Large intestine (tissue), 3 donors: Measurements from ENCODE around the gene LTBP4. TPM values are rescaled to one million over a fixed set of nuclear protein-coding genes. Genes with fewer than 3 reads are reported as not detected.
"Not testable (repeated sequence)": the region's sequence is repeated elsewhere in the genome, so short reads cannot be mapped to it uniquely, and the experiment has no call there.

Experiments used
- DNase-seq, 2 donors: peaks; one replicate each; pipeline versions ENCODE4 v3.0.0 to v3.0.0-alpha.2; 2013
- H3K27ac ChIP-seq: one replicate; pipeline ENCODE4 v1.5.1; 2013; ENCODE audit warnings: low read length
- H3K27me3 ChIP-seq: 2 replicates; pipeline ENCODE4 v1.6.1; 2013; ENCODE audit warnings: low read length; ENCODE audit not compliant: control insufficient read depth, insufficient read depth
- H3K36me3 ChIP-seq: 2 replicates; pipeline ENCODE4 v1.6.1; 2013; ENCODE audit warnings: low read length; ENCODE audit not compliant: control insufficient read depth, insufficient read depth
- H3K4me1 ChIP-seq: one replicate; pipeline ENCODE4 v1.6.1; 2013; ENCODE audit warnings: low read length; ENCODE audit not compliant: control insufficient read depth, insufficient read depth
- H3K4me3 ChIP-seq: one replicate; pipeline ENCODE4 v1.5.1; 2013; ENCODE audit warnings: low read length
- H3K9me3 ChIP-seq: one replicate; pipeline ENCODE4 v1.6.1; 2013; ENCODE audit warnings: mild to moderate bottlenecking, low read depth, low read length, moderate library complexity; ENCODE audit not compliant: control insufficient read depth
- WGBS: methylation state at CpG from one replicate; pipeline ENCODE4 v1.1.5; 2013; ENCODE audit warnings: low lambda C conversion rate; ENCODE audit not compliant: insufficient coverage; 5-methylcytosine and 5-hydroxymethylcytosine counted together
- polyA plus RNA-seq: library from polyadenylated mRNA; unstranded; fragments of 120-200 nt; gene quantifications from one replicate; pipeline ENCODE4 v1.2.1, GENCODE V29; 2013

LTBP4 gene
- polyA plus RNA-seq, 1 donor: 223 TPM

GRCh38 chr19:40561947-40562346, 39.2 kb upstream of the LTBP4 start:
- Histone ChIP-seq H3K27ac (no peak overlapping the region), H3K4me3 (no peak overlapping the region), H3K36me3 (no peaks in the 10 kb centered on the region), H3K4me1 (no peaks in the 10 kb centered on the region), H3K9me3 (no peaks in the 10 kb centered on the region), H3K27me3 (peaks cover 43% of the 10 kb centered on the region)
- no peak for DNase-seq
- WGBS: no CpG with 5 or more reads among the region's 4 CpGs

DNA sequence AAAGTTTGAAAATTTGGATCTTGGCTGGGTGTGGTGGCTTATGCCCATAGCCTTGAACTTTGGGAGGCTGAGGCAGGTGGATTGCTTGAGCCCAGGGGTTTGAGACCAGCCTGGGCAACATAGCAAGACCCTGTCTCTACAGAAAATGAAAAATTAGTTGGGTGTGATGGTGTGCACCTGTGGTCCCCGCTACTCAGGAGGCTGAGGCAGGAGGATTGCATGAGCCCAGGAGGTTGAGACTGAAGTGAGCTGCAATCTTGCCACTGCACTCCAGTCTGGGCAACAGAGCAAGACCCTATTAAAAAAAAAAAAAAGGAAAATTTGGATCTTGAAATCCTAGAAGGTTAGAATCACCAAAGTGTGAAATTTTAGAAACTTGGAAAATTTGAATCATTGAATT, 36.6 kb upstream of the LTBP4 start:
- no CpG with 5 or more reads among the region's 1 CpG for WGBS
- not testable (repeated sequence) for H3K36me3 ChIP-seq, H3K4me3 ChIP-seq, DNase-seq, H3K4me1 ChIP-seq, H3K27ac ChIP-seq, H3K9me3 ChIP-seq
- peaks cover 66% of the 10 kb centered on the region for H3K27me3 ChIP-seq

DNA sequence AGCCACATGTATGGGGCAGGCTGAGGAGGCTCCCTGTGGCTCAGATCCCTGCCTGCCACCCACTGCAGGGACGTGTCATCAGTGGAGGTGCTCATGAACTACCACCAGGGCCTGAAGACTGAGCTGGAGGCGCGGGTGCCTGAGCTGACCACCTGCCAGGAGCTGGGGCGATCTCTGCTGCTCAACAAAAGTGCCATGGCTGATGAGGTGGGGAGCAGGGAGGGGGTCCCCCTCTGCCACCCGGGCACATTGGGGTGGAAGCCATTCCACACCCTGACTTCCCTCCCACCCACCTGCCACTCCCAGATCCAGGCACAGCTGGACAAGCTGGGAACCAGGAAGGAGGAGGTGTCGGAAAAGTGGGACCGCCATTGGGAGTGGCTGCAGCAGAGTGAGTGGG, 35.8 kb upstream of the LTBP4 start:
- Histone ChIP-seq H3K36me3 (no peaks in the 10 kb centered on the region), H3K4me3 (no peak overlapping the region), H3K27me3 (peaks cover 61% of the 10 kb centered on the region), H3K27ac (no peak overlapping the region), H3K9me3 (peaks cover 7% of the 10 kb centered on the region), H3K4me1 (peaks cover 6% of the 10 kb centered on the region)
- no CpG with 5 or more reads among the region's 7 CpGs for WGBS
- DNase-seq: no peak

DNA sequence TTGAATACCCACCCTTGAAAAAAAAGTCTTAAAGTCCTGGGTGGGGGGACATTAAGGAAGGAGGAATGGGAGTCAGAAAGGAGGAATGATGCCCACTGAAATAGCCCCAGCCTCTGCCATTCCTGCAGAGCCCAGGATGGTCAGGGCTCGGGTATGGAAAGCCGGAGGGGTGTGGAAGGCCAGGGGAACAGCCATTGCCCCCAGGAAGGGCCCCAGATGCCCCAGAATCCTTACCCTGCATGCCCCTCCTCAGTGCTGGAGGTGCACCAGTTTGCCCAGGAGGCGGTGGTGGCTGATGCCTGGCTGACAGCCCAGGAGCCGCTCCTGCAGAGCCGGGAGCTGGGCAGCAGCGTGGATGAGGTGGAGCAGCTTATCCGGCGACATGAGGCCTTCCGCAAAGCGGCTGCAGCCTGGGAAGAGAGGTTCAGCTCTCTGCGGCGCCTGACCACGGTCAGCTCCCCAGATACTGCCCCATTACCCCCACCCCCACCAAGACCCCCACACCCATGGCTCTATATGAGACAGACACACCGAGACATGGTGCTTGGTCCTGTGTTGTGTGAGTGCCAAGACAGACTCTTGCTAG, 35.2 kb upstream of the LTBP4 start:
- H3K4me1 ChIP-seq: peaks cover 6% of the 10 kb centered on the region
- no peaks in the 10 kb centered on the region for H3K36me3 ChIP-seq
- H3K9me3 ChIP-seq: peaks cover 7% of the 10 kb centered on the region
- H3K27me3 ChIP-seq: peaks cover 59% of the 10 kb centered on the region
- no peak overlapping the region for H3K4me3 ChIP-seq
- no CpG with 5 or more reads among the region's 14 CpGs for WGBS
- H3K27ac ChIP-seq: no peak overlapping the region
- no peak for DNase-seq

DNA sequence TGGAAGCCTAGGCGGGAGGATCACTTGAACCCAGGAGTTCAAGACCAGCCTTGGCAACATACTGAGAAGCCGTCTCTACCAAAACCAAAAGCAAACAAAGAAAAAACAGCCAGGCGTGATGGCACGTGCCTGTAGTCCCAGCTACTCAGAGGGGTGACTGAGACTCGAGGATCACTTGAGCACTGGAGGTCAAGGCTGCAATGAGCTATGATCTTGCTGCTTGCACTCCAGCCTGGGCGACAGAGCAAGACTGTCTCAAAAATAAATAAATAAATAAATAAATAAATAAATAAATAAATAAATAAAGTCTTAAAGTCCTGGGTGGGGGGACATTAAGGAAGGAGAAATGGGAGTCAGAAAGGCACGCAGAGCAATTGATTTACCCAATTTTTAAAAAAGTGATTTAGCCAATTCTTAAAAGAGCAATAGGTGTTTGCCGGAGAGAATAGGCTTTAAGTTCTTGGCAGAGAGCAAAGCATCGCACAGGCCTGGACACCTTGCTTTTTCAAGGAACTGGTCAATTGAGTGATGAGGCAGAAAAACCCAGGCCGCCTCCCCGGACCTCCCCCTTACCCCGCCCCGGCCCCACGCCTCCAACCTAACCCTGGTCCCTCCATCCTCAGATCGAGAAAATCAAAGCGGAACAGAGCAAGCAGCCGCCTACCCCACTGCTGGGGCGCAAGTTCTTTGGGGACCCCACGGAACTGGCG, 34.0 kb upstream of the LTBP4 start:
- Histone ChIP-seq H3K27ac (no peak overlapping the region), H3K36me3 (no peaks in the 10 kb centered on the region), H3K27me3 (peaks cover 56% of the 10 kb centered on the region), H3K4me1 (peaks cover 6% of the 10 kb centered on the region), H3K9me3 (peaks cover 7% of the 10 kb centered on the region), H3K4me3 (no peak overlapping the region)
- no CpG with 5 or more reads among the region's 20 CpGs for WGBS
- no peak for DNase-seq

GRCh38 chr19:40567750-40568494, 33.2 kb upstream of the LTBP4 start:
- H3K27ac ChIP-seq: no peak overlapping the region
- WGBS: no CpG with 5 or more reads among the region's 70 CpGs
- peaks cover 54% of the 10 kb centered on the region for H3K27me3 ChIP-seq
- no peak overlapping the region for H3K4me3 ChIP-seq
- peaks cover 6% of the 10 kb centered on the region for H3K4me1 ChIP-seq
- no peak for DNase-seq
- H3K9me3 ChIP-seq: peaks cover 7% of the 10 kb centered on the region
- H3K36me3 ChIP-seq: no peaks in the 10 kb centered on the region

GRCh38 chr19:40570313-40571004, 30.7 kb upstream of the LTBP4 start:
- Histone ChIP-seq H3K4me3 (peak overlapping the region; percentile 16), H3K9me3 (peaks cover 7% of the 10 kb centered on the region), H3K36me3 (no peaks in the 10 kb centered on the region), H3K4me1 (peaks cover 6% of the 10 kb centered on the region), H3K27me3 (peaks cover 41% of the 10 kb centered on the region), H3K27ac (no peak overlapping the region)
- DNase-seq: peak; percentile 98 to 100
- WGBS: no CpG with 5 or more reads among the region's 53 CpGs

DNA sequence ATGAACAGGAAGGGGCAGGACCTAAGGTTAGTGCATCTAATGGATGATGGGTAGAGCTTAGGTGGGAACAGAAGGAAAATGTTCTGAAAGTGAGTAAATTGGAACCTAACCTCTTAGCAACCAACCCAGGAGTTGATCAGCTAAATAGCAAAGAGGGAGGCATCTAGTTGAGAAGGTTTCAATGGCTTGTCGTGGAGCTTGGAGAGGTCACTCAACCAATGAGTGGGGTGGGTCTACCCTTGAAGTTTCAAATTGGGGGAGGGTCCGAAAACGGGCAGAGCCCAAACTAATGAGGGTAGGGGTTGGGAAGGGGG, 30.2 kb upstream of the LTBP4 start:
- Histone ChIP-seq H3K27me3 (peaks cover 40% of the 10 kb centered on the region), H3K9me3 (peaks cover 7% of the 10 kb centered on the region), H3K27ac (no peak overlapping the region), H3K4me1 (peaks cover 7% of the 10 kb centered on the region), H3K36me3 (no peaks in the 10 kb centered on the region), H3K4me3 (no peak overlapping the region)
- no peak for DNase-seq
- no CpG with 5 or more reads among the region's 3 CpGs for WGBS

GRCh38 chr19:40571831-40572495, 29.2 kb upstream of the LTBP4 start:
- H3K36me3 ChIP-seq: no peaks in the 10 kb centered on the region
- no CpG with 5 or more reads among the region's 10 CpGs for WGBS
- H3K27me3 ChIP-seq: peaks cover 32% of the 10 kb centered on the region
- peaks cover 7% of the 10 kb centered on the region for H3K9me3 ChIP-seq
- H3K27ac ChIP-seq: no peak overlapping the region
- no peak for DNase-seq
- peaks cover 12% of the 10 kb centered on the region for H3K4me1 ChIP-seq
- no peak overlapping the region for H3K4me3 ChIP-seq

- Histone ChIP-seq H3K4me3 (no peak overlapping the region), H3K27ac (no peak overlapping the region), H3K9me3 (no peaks in the 10 kb centered on the region), H3K4me1 (peaks cover 12% of the 10 kb centered on the region), H3K27me3 (peaks cover 6% of the 10 kb centered on the region), H3K36me3 (peaks cover 8% of the 10 kb centered on the region)
- WGBS: no CpG with 5 or more reads among the region's 18 CpGs
- no peak for DNase-seq
Observed at GRCh38 chr19:40575326-40575725, 25.8 kb upstream of the LTBP4 start.
